Measurements from ENCODE around the gene CREB5. TPM values are rescaled to one million over a fixed set of nuclear protein-coding genes. Genes with fewer than 3 reads are reported as not detected.

The CREB5 gene
- total RNA-seq, 1 donor from 2014 or later, result 0.80 TPM

DNA sequence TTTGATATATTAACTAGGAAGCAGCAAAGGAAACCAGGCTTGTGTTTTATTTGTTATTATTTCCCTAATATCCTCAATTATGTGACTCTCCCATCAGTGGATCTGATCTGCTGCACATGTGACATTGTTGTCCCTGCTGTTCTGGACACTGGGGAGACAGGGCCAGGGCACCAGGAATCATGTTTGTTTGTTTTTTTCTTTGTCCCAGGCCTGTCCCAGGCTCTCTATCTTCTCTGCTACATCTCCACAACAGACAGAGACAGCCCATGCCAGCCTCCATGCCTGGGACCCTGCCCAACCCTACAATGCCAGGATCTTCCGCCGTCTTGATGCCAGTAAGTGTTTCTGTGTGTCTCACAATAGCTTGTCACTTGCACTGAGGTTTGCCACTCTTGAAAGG lies 306.2 kb downstream of the CREB5 start:
- H3K27ac Mint-ChIP-seq, result no peak overlapping the region
- no peaks in the 10 kb centered on the region for H3K36me3 Mint-ChIP-seq (ENCODE audit: low read depth)
- CTCF ChIA-PET, result no interaction called here
- no peaks in the 10 kb centered on the region for H3K4me1 Mint-ChIP-seq
- TF ChIP-seq, protein P1, sequence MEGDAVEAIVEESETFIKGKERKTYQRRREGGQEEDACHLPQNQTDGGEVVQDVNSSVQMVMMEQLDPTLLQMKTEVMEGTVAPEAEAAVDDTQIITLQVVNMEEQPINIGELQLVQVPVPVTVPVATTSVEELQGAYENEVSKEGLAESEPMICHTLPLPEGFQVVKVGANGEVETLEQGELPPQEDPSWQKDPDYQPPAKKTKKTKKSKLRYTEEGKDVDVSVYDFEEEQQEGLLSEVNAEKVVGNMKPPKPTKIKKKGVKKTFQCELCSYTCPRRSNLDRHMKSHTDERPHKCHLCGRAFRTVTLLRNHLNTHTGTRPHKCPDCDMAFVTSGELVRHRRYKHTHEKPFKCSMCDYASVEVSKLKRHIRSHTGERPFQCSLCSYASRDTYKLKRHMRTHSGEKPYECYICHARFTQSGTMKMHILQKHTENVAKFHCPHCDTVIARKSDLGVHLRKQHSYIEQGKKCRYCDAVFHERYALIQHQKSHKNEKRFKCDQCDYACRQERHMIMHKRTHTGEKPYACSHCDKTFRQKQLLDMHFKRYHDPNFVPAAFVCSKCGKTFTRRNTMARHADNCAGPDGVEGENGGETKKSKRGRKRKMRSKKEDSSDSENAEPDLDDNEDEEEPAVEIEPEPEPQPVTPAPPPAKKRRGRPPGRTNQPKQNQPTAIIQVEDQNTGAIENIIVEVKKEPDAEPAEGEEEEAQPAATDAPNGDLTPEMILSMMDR (IDR thresholded peaks at IDR 0.05), result no peak
- ATAC-seq (ENCODE audit: low read depth) (no peak), DNase-seq (no peak)
- H3K27me3 Mint-ChIP-seq, result no peaks in the 10 kb centered on the region
- intact Hi-C loops (cut with micrococcal nuclease), result no loop called here
- no peak overlapping the region for H3K4me3 Mint-ChIP-seq
- no peaks in the 10 kb centered on the region for H3K9me3 Mint-ChIP-seq
- POLR2A ChIA-PET, result no interaction called here

GRCh38 chr7:28722684-28723083 lies 310.4 kb downstream of the CREB5 start:
- Mint-ChIP-seq H3K36me3 (ENCODE audit: low read depth) (no peaks in the 10 kb centered on the region), H3K4me3 (no peak overlapping the region), H3K4me1 (peaks cover 5% of the 10 kb centered on the region), H3K27me3 (no peaks in the 10 kb centered on the region), H3K9me3 (no peaks in the 10 kb centered on the region), H3K27ac (no peak overlapping the region)
- ChIA-PET POLR2A (no interaction called here), CTCF (interaction anchor here (0.5 kb wide), 1 partner anchor 451 kb away, joined by 3 read pairs; no protein-coding TSS in a partner anchor)
- DNase-seq, result no peak
- TF ChIP-seq, protein P1 (IDR thresholded peaks at IDR 0.05), result no peak
- intact Hi-C loops (cut with micrococcal nuclease), result no loop called here
- ATAC-seq (ENCODE audit: low read depth), result no peak

- H3K27me3 Mint-ChIP-seq, result no peaks in the 10 kb centered on the region
- peaks cover 5% of the 10 kb centered on the region for H3K4me1 Mint-ChIP-seq
- ChIA-PET CTCF (interaction anchor here (0.5 kb wide), 1 partner anchor 452 kb away, joined by 3 read pairs; no protein-coding TSS in a partner anchor), POLR2A (no interaction called here)
- intact Hi-C loops (cut with micrococcal nuclease), result no loop called here
- H3K27ac Mint-ChIP-seq, result no peak overlapping the region
- no peak overlapping the region for H3K4me3 Mint-ChIP-seq
- ATAC-seq (ENCODE audit: low read depth) (no peak), DNase-seq (no peak)
- TF ChIP-seq, protein P1 (IDR thresholded peaks at IDR 0.05), result no peak
- no peaks in the 10 kb centered on the region for H3K36me3 Mint-ChIP-seq (ENCODE audit: low read depth)
- H3K9me3 Mint-ChIP-seq, result no peaks in the 10 kb centered on the region
These were observed 311.0 kb downstream of the CREB5 start for GRCh38 chr7:28723336-28723735.

- intact Hi-C loops (cut with micrococcal nuclease), result no loop called here
- POLR2A ChIA-PET, result no interaction called here
- Mint-ChIP-seq H3K27ac (no peak overlapping the region), H3K4me3 (no peak overlapping the region), H3K27me3 (no peaks in the 10 kb centered on the region), H3K36me3 (ENCODE audit: low read depth) (no peaks in the 10 kb centered on the region), H3K4me1 (peaks cover 5% of the 10 kb centered on the region), H3K9me3 (no peaks in the 10 kb centered on the region)
- DNase-seq (no peak), ATAC-seq (ENCODE audit: low read depth) (no peak)
- CTCF ChIA-PET, result no interaction called here
- TF ChIP-seq, protein P1 (IDR thresholded peaks at IDR 0.05), result no peak
These were observed 312.2 kb downstream of the CREB5 start for GRCh38 chr7:28724563-28724962.

GRCh38 chr7:28725045-28725642 lies 312.8 kb downstream of the CREB5 start:
- ChIA-PET POLR2A (interaction anchor here (0.7 kb wide), 1 partner anchor 15 kb away, joined by 5 read pairs; no protein-coding TSS in a partner anchor), CTCF (no interaction called here)
- TF ChIP-seq, protein P1 (IDR thresholded peaks at IDR 0.05), result no peak
- Mint-ChIP-seq H3K27ac (no peak overlapping the region), H3K27me3 (no peaks in the 10 kb centered on the region), H3K36me3 (ENCODE audit: low read depth) (no peaks in the 10 kb centered on the region), H3K4me3 (no peak overlapping the region), H3K4me1 (peaks cover 5% of the 10 kb centered on the region), H3K9me3 (no peaks in the 10 kb centered on the region)
- intact Hi-C loops (cut with micrococcal nuclease), result no loop called here
- DNase-seq (no peak), ATAC-seq (ENCODE audit: low read depth) (no peak)
